Calu3 (cell line): ENCODE measurements around the gene SPDYE4. TPM values are rescaled to one million over a fixed set of nuclear protein-coding genes. Genes with fewer than 3 reads are reported as not detected.

ENCODE experiments used
- BruUV-seq: library from RNA; stranded (reverse); fragments of 400-500 nt; replicated peaks from 2 replicates; lab custom pipeline; 2021; lab: Mats Ljungman, UMichigan
- CTCF ChIA-PET: fragments of 300-600 bp; sonication (Branson Sonifier 250); formaldehyde crosslinking; loops from one replicate; lab custom pipeline; 2022; ENCODE audit warnings: antibody characterized with exemption; lab: Charles Lee
- DNase-seq: peaks from one replicate; pipeline ENCODE4 v3.0.0; 2022
- H3K27ac Mint-ChIP-seq: one replicate; pipeline ENCODE4 v1.8.0; 2022; ENCODE audit warnings: mixed read lengths; ENCODE audit not compliant: unreplicated experiment
- H3K27me3 Mint-ChIP-seq: one replicate; pipeline ENCODE4 v1.8.0; 2022; ENCODE audit warnings: mixed read lengths; ENCODE audit not compliant: unreplicated experiment
- H3K36me3 Mint-ChIP-seq: one replicate; pipeline ENCODE4 v1.8.0; 2022; ENCODE audit warnings: mild to moderate bottlenecking, moderate library complexity, mixed read lengths; ENCODE audit not compliant: insufficient read depth, unreplicated experiment
- H3K4me1 Mint-ChIP-seq: one replicate; pipeline ENCODE4 v1.8.0; 2022; ENCODE audit warnings: mild to moderate bottlenecking, low read depth, mixed read lengths; ENCODE audit not compliant: unreplicated experiment
- H3K4me3 Mint-ChIP-seq: one replicate; pipeline ENCODE4 v1.8.0; 2022; ENCODE audit warnings: mild to moderate bottlenecking, low read depth, moderate library complexity, mixed read lengths; ENCODE audit not compliant: unreplicated experiment
- H3K9me3 Mint-ChIP-seq: one replicate; pipeline ENCODE4 v1.8.0; 2022; ENCODE audit warnings: low read depth, mixed read lengths; ENCODE audit not compliant: unreplicated experiment
- CTCF ChIP-seq: fragments of 200-600 bp; IDR thresholded peaks from one replicate; pipeline ENCODE4 v1.8.0; 2022; ENCODE audit warnings: antibody characterized with exemption; ENCODE audit not compliant: unreplicated experiment
- intact Hi-C: fragments of 100-400 bp; cut with micrococcal nuclease; formaldehyde crosslinking; loops from one replicate; pipeline ENCODE4 v1.10.0; 2022; ENCODE audit not compliant: unreplicated experiment
- total RNA-seq: library from RNA; stranded (reverse); gene quantifications from 2 replicates; pipeline ENCODE4 v1.2.3, GENCODE V29; 2022

SPDYE4 gene
- total RNA-seq, 1 experiment from 2014 or later: not detected

- no TSS peak for BruUV-seq
- Mint-ChIP-seq H3K27me3 (peaks cover 69% of the 10 kb centered on the region), H3K36me3 (no peaks in the 10 kb centered on the region), H3K9me3 (no peaks in the 10 kb centered on the region), H3K4me1 (no peaks in the 10 kb centered on the region), H3K4me3 (no peak overlapping the region), H3K27ac (no peak overlapping the region)
- DNase-seq: no peak
- CTCF ChIA-PET: interaction anchor here (0.5 to 0.6 kb wide), 2 partner anchors 14 to 251 kb away, joined by 3 to 5 read pairs; no protein-coding TSS in a partner anchor
- no peak for TF ChIP-seq CTCF
- intact Hi-C loops: no loop called here
Measured at GRCh38 chr17:8707332-8708024, 50.9 kb downstream of the SPDYE4 start.

- CTCF ChIA-PET: no interaction called here
Measured at GRCh38 chr17:8706431-8706830, 51.9 kb downstream of the SPDYE4 start.

GRCh38 chr17:8705427-8705826 lies 52.9 kb downstream of the SPDYE4 start:
- no peaks in the 10 kb centered on the region for H3K36me3 Mint-ChIP-seq
- CTCF ChIA-PET: no interaction called here
- no peaks in the 10 kb centered on the region for H3K4me1 Mint-ChIP-seq
- BruUV-seq: no TSS peak
- no peak overlapping the region for H3K27ac Mint-ChIP-seq
- TF ChIP-seq CTCF: no peak
- H3K9me3 Mint-ChIP-seq: no peaks in the 10 kb centered on the region
- intact Hi-C loops: no loop called here
- peaks cover 77% of the 10 kb centered on the region for H3K27me3 Mint-ChIP-seq
- no peak overlapping the region for H3K4me3 Mint-ChIP-seq
- DNase-seq: no peak

More at GRCh38 chr17:8706431-8706830, 51.9 kb downstream of the SPDYE4 start:
- Mint-ChIP-seq H3K27ac (no peak overlapping the region), H3K9me3 (no peaks in the 10 kb centered on the region), H3K4me1 (no peaks in the 10 kb centered on the region), H3K27me3 (peaks cover 74% of the 10 kb centered on the region), H3K36me3 (no peaks in the 10 kb centered on the region), H3K4me3 (no peak overlapping the region)
- no peak for DNase-seq
- TF ChIP-seq CTCF: no peak
- BruUV-seq: no TSS peak
- intact Hi-C loops: no loop called here

GRCh38 chr17:8703001-8703400 lies 55.3 kb downstream of the SPDYE4 start:
- no peak overlapping the region for H3K4me3 Mint-ChIP-seq
- H3K27ac Mint-ChIP-seq: no peak overlapping the region
- no peaks in the 10 kb centered on the region for H3K36me3 Mint-ChIP-seq
- intact Hi-C loops: no loop called here
- BruUV-seq: no TSS peak
- CTCF ChIA-PET: no interaction called here
- peaks cover 7% of the 10 kb centered on the region for H3K4me1 Mint-ChIP-seq
- peaks cover 87% of the 10 kb centered on the region for H3K27me3 Mint-ChIP-seq
- no peak for TF ChIP-seq CTCF
- no peaks in the 10 kb centered on the region for H3K9me3 Mint-ChIP-seq
- DNase-seq: no peak
